Right hindlimb (tissue), 1 donor: ENCODE results near the gene CYP51A1.
"Not testable (repeated sequence)": the region's sequence is repeated elsewhere in the genome, so short reads cannot be mapped to it uniquely, and the experiment has no call there.

Source experiments
- DNase-seq: peaks from one replicate; pipeline ENCODE4 v3.0.0-alpha.2; 2018

Gene CYP51A1

DNA sequence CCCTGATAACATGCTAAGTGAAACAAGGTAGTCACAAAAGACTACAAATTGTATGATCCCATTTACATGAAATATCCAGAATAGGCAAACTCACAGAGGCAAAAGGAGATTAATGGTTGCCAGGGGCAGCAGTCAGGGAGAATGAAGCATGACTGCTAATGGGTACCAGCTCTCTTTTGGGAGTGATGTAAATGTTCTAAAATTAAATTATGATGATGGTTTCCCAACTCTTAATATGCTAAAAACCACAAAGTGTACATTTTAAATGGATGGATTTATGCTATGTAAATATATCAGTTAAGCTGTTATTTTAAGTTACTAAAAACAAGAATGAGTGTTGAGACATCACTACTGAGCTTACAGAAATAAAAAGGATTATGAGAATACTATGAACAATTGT lies 12.6 kb downstream of the CYP51A1 start:
- DNase-seq = no peak

DNA sequence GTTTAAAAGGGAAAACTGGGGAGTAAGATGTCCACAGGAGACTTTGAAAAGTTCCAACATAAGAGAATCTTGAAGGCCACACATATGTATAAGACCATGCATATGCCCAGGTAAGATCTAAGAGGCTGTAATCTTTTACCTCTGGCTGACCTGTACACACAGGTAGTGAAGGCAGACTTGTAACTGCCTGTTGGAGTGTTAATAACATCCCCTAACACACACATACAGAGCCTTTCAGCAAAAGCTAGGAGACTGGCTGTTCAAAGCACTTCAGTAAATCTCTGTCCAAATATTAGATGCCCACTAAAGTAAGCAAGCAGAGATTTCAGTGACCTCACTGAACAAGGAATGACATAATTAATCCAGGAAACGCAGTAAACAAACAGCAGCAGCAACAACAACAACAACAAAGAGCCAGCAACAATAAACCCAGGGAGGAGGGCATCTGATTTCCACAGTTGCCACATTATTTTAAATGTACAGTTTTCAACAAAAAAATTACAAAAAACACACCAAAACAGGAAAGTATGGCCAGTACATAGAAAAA lies 15.0 kb downstream of the CYP51A1 start:
- DNase-seq = no peak

DNA sequence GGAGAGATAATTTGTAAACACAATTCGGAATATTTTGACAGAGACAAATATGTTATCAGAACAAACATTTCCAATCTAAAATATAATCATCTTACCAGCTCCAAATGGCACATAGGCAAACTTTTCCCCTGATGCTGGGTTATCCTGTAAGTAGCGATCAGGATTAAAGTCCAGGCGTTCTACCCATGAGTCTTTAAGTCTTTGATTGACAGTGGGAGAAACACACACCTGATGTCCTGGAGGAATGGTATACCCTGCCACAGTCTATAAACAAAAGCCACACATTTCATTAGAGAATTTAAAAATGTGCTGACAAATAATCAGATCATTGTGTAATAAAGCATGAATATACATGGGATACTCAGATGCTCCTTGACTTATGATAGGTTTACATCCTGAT lies 17.3 kb downstream of the CYP51A1 start:
- DNase-seq = no peak

DNA sequence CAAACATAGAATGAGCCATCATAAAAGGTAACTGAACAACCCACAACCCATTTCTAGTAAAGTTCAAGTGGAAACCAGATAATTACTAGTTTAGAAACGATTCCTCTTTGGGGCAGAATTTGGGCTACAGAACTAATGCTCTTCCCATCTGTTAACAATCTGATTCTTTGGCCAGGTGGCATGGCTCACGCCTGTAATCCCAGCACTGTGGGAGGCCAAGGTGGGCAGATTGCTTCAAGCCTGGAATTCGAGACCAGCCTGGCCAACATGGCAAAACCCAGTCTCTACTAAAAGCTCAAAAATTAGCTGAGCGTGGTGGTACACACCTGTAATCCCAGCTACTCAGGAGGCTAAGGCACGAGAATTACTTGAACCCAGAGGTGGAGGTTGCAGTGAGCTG lies 18.5 kb downstream of the CYP51A1 start:
- DNase-seq = no peak

DNA sequence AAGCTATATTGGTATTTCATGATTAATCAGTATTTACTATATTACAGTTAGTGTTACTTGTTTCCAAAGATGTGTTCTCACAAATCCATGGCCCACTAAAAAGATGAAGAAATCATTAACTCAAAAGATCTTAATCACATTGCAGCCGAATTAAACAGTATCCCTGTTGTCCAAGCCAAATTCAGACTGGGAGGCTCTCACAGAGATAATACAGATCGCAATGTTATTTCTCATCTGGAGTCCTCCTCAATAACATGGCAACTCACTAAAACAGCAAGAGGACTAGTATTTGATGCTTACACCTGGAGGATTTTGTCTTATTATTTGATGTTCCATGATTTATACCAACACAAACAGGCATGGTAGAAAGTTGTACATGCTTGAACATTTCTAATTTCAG lies 23.4 kb downstream of the CYP51A1 start:
- no peak for DNase-seq

DNA sequence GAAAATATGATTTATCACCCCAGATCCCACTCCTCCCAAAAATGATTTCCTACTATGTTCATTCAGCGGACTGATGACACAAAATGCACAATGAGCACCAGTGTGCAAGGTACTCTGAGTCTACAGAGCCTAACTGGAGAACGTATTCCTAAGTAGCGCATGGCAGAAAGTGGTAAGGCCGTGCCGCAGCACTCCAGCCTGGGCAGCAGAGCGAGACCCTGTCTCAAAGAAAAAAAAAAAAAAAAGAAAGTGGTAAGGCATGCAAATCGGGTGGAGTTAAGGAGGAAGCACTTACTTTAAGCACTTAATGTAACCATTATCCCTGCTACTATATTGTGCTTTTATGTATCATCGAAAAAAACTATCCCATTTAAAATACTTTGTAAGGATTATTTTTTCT lies 25.5 kb downstream of the CYP51A1 start:
- DNase-seq = no peak

DNA sequence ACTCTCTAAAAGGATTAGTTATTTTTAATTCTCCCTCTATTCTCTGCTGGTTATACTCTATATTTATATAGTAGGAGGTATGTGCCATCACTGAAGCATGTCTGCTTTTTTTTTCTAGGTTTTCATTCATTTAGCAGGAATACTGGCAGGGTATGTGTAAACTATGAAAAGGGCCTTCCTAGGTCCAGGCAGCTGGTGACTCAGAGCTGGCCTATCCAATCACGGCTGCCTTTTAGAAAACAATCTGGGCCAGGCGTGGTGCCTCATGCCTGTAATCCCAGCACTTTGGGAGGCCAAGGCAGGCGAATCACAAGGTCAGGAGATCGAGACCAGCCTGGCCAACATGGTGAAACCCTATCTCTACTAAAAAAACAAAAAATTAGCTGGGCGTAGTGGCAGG lies 31.4 kb downstream of the CYP51A1 start:
- DNase-seq = not testable (repeated sequence)

DNA sequence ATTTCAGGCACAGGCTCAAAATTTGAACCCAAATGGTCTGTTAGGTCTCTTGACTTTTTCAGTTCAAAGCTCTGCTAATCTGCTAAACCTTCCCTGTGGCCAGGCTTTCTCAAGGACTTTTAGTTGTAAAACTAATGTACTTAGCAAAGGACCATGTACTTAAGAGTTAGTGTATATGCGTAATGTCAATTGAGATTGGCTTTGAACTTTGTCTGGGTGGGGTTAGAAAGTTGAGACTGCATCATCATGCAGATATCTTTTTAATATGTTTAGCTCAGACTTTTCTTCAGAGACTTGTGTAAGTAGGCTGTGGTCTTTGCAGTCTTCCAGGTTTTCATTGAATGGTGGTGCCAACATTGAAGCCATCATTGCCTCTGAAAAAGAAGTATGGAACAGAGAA lies 33.7 kb downstream of the CYP51A1 start:
- no peak for DNase-seq

DNA sequence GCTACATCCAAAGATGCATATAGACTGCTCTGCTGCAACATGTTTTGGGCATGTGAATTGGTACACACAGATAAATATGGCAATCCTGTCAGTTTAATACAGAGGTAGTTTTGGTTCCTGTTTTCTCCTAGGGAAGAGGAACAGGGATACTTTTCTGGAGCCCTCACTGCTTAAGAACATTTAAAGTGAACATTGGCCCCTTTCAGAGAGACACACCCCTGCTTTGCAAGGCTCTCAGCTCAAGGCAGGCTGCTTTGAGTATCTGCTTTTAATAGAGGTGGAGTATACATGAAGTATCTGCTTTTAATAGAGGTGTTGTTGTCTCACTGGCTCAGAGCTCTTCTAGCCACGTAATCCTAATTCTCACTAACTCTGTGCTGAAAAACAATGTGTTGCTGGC lies 38.9 kb downstream of the CYP51A1 start:
- DNase-seq = no peak

DNA sequence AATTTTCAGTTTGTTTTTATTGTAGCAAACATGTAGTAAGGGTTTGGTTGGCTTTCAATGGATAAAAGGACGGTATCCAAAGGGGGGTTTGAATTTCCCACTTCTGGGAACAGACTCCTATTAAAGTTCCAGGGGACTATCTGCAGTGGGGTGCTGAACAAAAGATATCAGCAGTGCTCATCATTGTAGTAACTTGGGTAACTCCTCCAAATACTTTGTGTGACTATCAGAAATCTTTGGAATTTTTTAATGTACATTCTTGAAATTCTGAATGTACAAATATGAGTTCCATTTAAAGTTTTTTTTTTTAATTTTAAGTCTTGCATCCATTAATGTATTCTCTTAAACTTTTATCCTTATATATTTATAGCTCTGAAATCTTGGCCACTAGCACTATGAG lies 42.1 kb downstream of the CYP51A1 start:
- DNase-seq = no peak

DNA sequence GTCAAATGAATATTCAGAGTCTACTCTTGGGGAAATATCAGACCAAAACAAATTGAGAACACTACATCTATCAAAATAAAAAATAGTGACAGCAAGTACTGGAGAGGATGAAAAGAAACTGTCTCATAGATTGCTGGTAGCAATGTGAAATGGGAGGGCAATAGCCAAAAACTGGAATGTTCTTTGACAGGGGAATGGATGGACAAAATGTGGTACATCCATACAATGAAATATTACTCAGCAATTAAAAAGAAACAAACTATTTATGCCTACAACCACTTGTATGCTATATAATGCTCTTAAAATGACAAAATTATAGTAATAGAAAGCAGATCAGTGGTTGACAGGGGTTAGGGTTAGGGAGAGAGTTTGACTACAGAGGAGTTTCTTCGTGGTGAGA lies 46.0 kb downstream of the CYP51A1 start:
- DNase-seq = no peak

DNA sequence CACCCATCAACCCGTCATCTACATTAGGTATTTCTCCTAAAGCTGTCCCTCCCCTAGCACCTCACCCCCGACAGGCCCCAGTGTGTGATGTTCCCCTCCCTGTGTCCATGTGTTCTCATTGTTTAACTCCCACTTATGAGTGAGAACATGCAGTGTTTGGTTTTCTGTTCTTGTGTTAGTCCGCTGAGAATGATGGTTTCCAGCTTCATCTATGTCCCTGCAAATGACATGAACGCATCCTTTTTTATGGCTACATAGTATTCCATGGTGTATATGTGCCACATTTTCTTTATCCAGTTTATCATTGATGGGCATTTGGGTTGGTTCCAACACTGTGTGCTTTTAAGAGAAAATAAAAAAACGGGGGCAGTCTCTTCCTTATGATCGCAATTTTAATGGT lies 50.4 kb downstream of the CYP51A1 start:
- not testable (repeated sequence) for DNase-seq

DNA sequence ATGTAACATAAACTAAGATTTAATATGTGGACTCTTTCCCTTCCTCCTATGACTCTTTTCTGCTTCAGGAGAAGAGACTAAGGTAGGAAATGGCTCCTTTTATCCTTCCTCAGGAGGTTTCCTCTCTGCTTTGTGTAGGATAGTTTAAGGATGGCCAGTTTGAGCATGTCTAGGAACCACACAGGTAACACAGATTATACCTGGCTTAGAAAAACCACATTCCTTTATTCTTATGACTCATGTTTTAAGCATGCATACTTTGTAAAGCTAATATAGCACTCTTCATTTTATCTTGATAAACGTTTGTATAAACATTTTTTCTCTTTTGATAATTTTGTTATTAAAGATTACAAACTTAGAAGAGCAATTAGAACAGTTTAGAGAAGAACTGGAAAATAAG lies 57.8 kb downstream of the CYP51A1 start:
- no peak for DNase-seq

DNA sequence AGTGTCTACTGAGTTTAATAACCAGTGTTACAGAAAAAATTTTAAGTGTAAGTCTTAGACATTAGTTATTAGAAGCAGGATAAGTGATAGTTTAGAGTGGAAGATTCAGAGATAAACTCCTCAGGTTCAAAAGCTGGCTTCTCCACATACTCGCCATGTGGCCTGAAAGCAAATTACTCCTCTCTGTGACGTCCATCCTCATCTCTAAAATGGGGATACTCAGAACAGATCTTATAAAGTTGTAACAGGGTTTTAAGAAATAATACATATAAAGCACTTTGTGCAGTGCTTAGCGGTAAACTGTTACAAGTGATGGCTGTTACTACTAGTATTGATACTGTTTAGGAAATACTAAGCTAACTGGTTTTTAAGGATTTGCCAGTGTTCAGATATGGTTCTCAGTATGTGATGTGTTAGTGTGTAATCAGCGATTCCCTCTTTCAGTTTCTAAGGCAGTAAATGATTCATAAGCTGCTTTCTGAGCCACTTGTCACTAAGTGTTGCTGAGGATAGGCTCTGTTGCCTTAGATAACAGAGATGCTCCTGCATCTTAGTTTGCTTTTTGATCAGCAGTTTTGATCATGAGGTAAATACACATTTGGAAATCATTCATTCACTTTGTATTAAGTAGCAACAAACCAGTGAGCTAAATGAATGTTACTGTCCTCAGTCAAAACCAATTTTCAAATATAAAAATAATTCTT lies 58.7 kb downstream of the CYP51A1 start:
- no peak for DNase-seq

DNA sequence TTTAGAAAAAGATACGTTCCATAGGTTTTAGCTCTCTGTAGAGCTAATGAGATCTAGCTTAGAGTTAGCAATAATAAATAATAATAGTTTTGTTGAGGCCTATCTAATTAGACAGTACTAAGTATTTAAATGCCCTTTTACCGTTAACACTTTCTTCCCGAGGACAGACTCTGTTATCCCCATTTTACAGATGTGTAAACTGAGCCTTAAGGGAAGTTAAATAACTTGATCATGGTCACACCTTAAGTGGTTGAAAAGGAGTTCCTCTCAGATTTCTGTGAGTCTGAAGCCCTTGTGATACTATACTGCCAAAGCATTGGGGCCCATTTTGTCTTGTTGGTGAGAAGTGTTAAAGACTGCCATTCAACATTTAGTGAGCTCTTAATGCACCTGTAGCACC lies 61.6 kb downstream of the CYP51A1 start:
- DNase-seq = no peak

DNA sequence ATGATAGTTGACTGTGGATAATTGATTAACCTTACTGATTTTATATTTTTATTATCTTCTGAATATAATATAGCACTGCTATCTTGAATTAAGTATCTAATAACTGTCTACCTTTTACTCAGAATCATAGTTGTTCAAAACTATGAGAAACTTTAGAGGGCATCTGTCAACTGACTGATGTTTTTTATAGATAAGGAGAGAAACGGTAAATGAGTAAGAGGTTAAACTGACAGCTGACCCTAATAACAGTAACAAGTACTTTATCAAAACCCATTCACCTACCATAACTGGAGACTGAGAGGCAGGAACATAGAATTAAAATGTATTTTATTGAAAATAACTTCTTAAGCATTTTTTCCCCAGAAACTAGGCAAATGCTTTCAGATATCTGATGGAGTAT lies 62.2 kb downstream of the CYP51A1 start:
- DNase-seq = no peak

DNA sequence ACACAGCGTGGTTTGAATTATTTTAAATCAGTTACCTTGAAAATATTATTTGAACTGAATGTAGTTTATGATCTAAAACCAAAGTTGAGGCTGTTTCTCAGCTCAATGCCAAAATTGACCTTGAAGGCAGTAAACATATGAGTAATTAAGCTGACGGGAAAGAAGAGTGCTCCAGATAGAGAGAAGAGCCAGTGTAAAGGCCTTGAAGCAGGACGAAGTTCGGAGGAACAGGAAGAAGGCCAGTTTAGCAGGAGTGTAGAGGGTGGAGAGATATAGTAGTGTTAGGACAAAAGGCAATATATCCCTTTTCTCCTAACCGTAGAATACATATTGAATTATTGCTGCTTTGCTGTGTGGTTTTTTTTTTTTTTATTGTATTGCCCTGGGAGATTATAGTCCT lies 63.2 kb downstream of the CYP51A1 start:
- no peak for DNase-seq

DNA sequence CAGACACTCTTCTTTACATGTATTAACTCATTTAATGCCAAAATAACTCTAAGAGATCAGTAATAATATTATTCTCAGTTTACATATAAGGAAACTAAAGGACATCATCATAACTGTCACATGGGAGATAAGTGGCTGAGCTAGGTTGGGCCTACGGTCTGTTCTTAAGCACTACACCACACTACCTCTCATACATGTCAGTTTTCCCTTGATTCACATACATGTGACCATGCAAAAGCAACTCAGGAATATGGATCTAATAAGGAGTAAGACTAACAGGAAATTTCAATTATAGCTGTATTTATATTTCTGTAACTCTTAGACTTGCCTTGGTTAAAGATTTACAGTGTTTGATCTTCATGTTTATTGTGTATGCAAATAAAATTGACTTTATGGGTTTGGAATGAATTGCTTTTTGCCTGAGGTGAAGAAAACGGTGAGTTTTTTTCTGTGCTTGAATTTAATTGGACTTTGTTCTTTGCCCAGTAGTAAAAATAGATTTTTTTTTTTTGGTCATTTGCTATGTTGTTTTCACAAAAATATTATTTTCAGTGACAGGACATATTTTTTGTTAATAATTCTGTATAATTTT lies 69.7 kb downstream of the CYP51A1 start:
- DNase-seq = no peak
